Suprapubic skin (tissue), 4 donors: Measurements from ENCODE around the gene MARCO. TPM values are rescaled to one million over a fixed set of nuclear protein-coding genes. Genes with fewer than 3 reads are reported as not detected.

ENCODE experiments used
- DNase-seq, 2 donors: peaks; one replicate each; pipeline ENCODE4 v3.0.0-alpha.2; 2019; ENCODE audit warnings: low spot score in 2 of 2
- H3K27ac ChIP-seq: fragments of 200-600 bp; sonication (generic); one replicate; pipeline ENCODE4 v1.5.1; 2019
- H3K27me3 ChIP-seq: fragments of 200-600 bp; sonication (generic); one replicate; pipeline ENCODE4 v1.5.1; 2019
- H3K36me3 ChIP-seq: fragments of 200-600 bp; sonication (generic); one replicate; pipeline ENCODE4 v1.5.1; 2019
- H3K4me1 ChIP-seq: fragments of 200-600 bp; sonication (generic); one replicate; pipeline ENCODE4 v1.5.1; 2019
- H3K4me3 ChIP-seq: fragments of 200-600 bp; sonication (generic); one replicate; pipeline ENCODE4 v1.5.1; 2019; ENCODE audit warnings: mild to moderate bottlenecking
- H3K9me3 ChIP-seq: fragments of 200-600 bp; sonication (generic); one replicate; pipeline ENCODE4 v1.5.1; 2019
- EP300 ChIP-seq: sonication (generic); formaldehyde crosslinking; IDR thresholded peaks from one replicate; pipeline ENCODE4 v1.6.1; 2017; ENCODE audit warnings: antibody characterized with exemption
- POLR2A ChIP-seq, 2 donors: fragments of 450-650 bp; IDR thresholded peaks; one replicate each; pipeline ENCODE4 v1.6.1; 2017; ENCODE audit warnings: antibody characterized with exemption in 2 of 2, mild to moderate bottlenecking in 2 of 2, moderate library complexity in 2 of 2
- POLR2AphosphoS5 ChIP-seq, 3 donors: sonication (generic); formaldehyde crosslinking; IDR thresholded peaks; one replicate each; pipeline ENCODE4 v1.6.1; 2017; ENCODE audit warnings: antibody characterized with exemption in 3 of 3
- WGBS: methylation state at CpG from one replicate; pipeline ENCODE4 v1.1.5; 2018; 5-methylcytosine and 5-hydroxymethylcytosine counted together
- total RNA-seq, 4 donors: library from RNA; depleted of rRNA; stranded (reverse); fragments of >200 nt; gene quantifications; one replicate each; pipeline ENCODE4 v1.1.0, GENCODE V29; 2016
- TF ChIP-seq, protein P1 (sequence below), 2 donors: fragments of 200-600 bp in 1 of 2; fragments of 450-650 bp in 1 of 2; sonication (generic) in 1 of 2; IDR thresholded peaks; one replicate each; pipeline ENCODE4 v1.5.1; 2016 to 2019; ENCODE audit warnings: antibody characterized with exemption in 2 of 2, mild to moderate bottlenecking in 1 of 2, moderate library complexity in 1 of 2

The MARCO gene
- total RNA-seq, 4 donors from 2014 or later = 0.68 to 9.1 (median 1.3) TPM

DNA sequence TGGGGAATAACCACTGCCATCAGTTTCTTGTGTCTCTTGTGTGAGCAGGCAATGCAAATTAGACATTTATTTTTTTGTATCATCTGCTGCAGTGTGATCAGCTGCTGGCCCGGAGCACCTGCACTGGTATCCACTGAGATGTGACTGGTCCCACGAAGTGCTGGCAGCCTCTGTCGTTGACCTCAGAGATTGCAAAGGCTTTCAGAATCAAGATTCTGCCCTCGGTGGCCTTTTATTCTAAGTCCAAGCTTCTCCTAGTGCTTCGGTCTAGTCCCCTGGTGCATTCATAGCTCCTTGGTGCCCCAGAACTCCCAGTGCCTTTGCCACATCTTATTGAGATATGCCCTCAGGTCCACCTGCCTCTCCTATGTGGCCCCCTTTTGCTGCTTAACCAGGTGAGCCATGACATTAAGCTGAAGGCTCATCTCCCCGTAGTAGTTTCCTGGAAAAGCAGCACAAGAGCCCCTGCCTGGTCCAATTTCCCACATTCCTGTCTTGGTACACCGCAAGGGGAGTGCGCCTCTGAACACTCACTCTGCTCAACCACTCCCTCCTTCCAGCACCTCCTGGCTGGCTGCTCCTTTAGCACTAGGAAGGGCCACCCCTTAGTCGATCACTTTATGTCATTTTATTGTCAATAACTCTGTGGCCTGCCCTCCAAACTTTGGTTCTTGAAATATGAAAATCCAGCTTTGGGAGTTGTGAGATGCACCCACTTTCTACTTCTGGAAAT is 27.1 kb upstream of the MARCO start:
- Histone ChIP-seq H3K9me3 (no peaks in the 10 kb centered on the region), H3K4me1 (no peaks in the 10 kb centered on the region), H3K36me3 (no peaks in the 10 kb centered on the region), H3K4me3 (no peak overlapping the region), H3K27me3 (no peaks in the 10 kb centered on the region), H3K27ac (no peak overlapping the region)
- no peak for TF ChIP-seq EP300
- TF ChIP-seq POLR2AphosphoS5 (IDR thresholded peaks at IDR 0.05) = no peak
- TF ChIP-seq, protein P1, sequence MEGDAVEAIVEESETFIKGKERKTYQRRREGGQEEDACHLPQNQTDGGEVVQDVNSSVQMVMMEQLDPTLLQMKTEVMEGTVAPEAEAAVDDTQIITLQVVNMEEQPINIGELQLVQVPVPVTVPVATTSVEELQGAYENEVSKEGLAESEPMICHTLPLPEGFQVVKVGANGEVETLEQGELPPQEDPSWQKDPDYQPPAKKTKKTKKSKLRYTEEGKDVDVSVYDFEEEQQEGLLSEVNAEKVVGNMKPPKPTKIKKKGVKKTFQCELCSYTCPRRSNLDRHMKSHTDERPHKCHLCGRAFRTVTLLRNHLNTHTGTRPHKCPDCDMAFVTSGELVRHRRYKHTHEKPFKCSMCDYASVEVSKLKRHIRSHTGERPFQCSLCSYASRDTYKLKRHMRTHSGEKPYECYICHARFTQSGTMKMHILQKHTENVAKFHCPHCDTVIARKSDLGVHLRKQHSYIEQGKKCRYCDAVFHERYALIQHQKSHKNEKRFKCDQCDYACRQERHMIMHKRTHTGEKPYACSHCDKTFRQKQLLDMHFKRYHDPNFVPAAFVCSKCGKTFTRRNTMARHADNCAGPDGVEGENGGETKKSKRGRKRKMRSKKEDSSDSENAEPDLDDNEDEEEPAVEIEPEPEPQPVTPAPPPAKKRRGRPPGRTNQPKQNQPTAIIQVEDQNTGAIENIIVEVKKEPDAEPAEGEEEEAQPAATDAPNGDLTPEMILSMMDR (IDR thresholded peaks at IDR 0.05) = no peak
- no peak for TF ChIP-seq POLR2A (IDR thresholded peaks at IDR 0.05)
- WGBS = 83% methylated on average over 9 of the region's 9 CpGs
- DNase-seq = no peak

DNA sequence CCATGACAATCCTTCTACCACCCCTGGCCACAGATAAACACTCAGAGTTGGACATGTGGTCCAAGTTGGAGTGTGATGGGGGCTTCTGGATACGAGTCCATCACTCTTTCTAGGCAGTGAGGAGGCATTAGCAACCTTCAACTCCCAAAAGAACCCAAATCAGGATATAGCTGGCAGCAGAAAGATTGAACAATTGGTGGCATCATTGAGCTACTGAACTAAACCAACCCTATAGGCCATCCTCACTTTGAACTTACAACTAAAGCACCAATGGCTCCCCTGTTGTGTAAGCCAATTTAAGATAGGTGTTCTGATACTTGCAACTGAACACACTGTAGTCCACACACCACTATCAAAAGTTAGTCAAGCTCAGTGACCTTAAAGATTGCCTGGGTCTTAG is 24.0 kb upstream of the MARCO start:
- no peaks in the 10 kb centered on the region for H3K4me1 ChIP-seq
- H3K36me3 ChIP-seq = no peaks in the 10 kb centered on the region
- H3K4me3 ChIP-seq = no peak overlapping the region
- 88% methylated on average over 1 of the region's 1 CpG for WGBS
- no peak for DNase-seq
- no peaks in the 10 kb centered on the region for H3K9me3 ChIP-seq
- TF ChIP-seq, protein P1 (IDR thresholded peaks at IDR 0.05) = no peak
- H3K27ac ChIP-seq = no peak overlapping the region
- H3K27me3 ChIP-seq = no peaks in the 10 kb centered on the region

DNA sequence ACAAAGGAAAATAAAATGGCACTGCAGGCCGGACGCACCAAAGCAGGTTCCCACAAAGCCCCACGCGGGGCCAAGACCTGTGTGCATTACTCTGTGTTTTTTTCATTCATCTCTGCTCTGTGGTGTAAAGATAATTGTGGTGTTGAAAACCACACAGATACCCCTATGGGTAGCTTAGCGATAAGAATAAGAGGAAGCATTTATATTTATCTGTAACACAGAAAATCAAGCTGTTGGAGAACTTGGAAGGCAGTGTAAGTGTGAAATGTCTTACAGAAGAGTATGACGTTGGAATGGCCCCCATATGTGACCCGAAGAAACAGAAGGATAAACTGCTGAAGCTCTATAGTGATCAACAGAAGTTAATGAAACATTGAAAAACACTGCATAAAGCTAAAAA is 20.3 kb upstream of the MARCO start:
- Histone ChIP-seq H3K36me3 (no peaks in the 10 kb centered on the region), H3K4me3 (no peak overlapping the region), H3K27ac (no peak overlapping the region), H3K4me1 (no peaks in the 10 kb centered on the region), H3K27me3 (peaks cover 7% of the 10 kb centered on the region), H3K9me3 (no peaks in the 10 kb centered on the region)
- no peak for DNase-seq
- TF ChIP-seq, protein P1 (IDR thresholded peaks at IDR 0.05) = no peak
- TF ChIP-seq EP300 (no peak), POLR2A (IDR thresholded peaks at IDR 0.05) (no peak), POLR2AphosphoS5 (IDR thresholded peaks at IDR 0.05) (no peak)
- 80% methylated on average over 7 of the region's 7 CpGs for WGBS

DNA sequence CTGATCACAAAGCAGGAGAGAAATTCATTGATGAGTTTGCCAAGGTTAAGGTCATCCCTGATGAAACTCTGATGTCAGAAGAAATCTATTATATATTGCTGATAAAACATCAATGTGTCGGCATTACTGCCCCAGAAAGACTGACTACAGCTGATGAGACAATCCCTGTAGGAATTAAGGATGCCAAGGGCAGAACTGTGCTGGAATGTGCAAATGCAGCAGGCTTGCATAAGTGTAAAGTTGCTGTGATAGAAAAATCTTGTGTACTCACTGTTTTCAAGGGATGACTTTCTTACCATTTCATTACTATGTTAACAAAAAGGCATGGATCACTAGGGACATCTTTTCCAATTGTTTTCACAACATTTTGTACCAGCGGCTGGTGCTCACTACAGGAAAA is 19.7 kb upstream of the MARCO start:
- peaks cover 7% of the 10 kb centered on the region for H3K27me3 ChIP-seq
- no peaks in the 10 kb centered on the region for H3K9me3 ChIP-seq
- H3K27ac ChIP-seq = no peak overlapping the region
- TF ChIP-seq, protein P1 (IDR thresholded peaks at IDR 0.05) = no peak
- no peak for TF ChIP-seq POLR2AphosphoS5 (IDR thresholded peaks at IDR 0.05)
- H3K4me3 ChIP-seq = no peak overlapping the region
- no peak for DNase-seq
- H3K4me1 ChIP-seq = no peaks in the 10 kb centered on the region
- WGBS = 56% methylated on average over 2 of the region's 2 CpGs
- H3K36me3 ChIP-seq = no peaks in the 10 kb centered on the region

DNA sequence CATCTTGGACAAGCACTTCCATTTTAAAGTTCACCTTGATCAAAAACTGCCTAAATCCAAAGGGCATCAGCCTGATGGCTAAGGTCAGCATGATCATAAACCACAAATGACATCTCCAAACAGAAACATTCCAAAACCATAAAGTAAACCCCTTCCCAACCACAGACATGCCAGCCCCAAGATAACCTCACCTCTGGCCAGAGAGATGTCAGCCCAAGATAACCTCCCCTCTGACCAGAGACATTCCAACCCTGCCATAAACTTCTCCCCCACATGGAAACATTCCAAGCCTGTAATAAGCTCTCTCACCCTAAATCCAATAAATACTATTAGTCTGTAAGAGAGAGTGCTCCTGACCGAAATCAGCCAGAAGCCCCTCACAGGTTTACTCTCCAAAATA is 18.6 kb upstream of the MARCO start:
- Histone ChIP-seq H3K36me3 (no peaks in the 10 kb centered on the region), H3K27ac (no peak overlapping the region), H3K4me1 (no peaks in the 10 kb centered on the region), H3K4me3 (no peak overlapping the region), H3K9me3 (no peaks in the 10 kb centered on the region), H3K27me3 (peaks cover 7% of the 10 kb centered on the region)
- 69% methylated on average over 1 of the region's 1 CpG for WGBS
- no peak for DNase-seq
- TF ChIP-seq EP300 (no peak), POLR2A (IDR thresholded peaks at IDR 0.05) (no peak), POLR2AphosphoS5 (IDR thresholded peaks at IDR 0.05) (no peak)
- TF ChIP-seq, protein P1 (IDR thresholded peaks at IDR 0.05) = no peak
